HepG2 (cell line): ENCODE data around the gene NET1.

Experiments used
- EZH2 ChIP-seq: conservative IDR thresholded peaks from 2 replicates; pipeline ENCODE4 v1.6.1; 2012; ENCODE audit warnings: mild to moderate bottlenecking, low read depth, low read length, moderate library complexity
- FOSL2 ChIP-seq: sonication (generic); formaldehyde crosslinking; IDR thresholded peaks from 2 replicates; pipeline ENCODE4 v1.4.0; 2020; ENCODE audit warnings: missing genetic modification reagents

GRCh38 chr10:5412277-5412941 is at the start of gene NET1:
- TF ChIP-seq EZH2 (no peak), FOSL2 (CRISPR knock-in tag) (no peak)
